HG02938 (cell line): ENCODE measurements around the gene AZI2.

Experiments used
- ATAC-seq: cut with Tn5 transposase; IDR thresholded peaks from one replicate; pipeline ENCODE4 v1.9.1; 2021; ENCODE audit warnings: mild to moderate bottlenecking, moderate library complexity; ENCODE audit not compliant: unreplicated experiment

Gene AZI2

GRCh38 chr3:28301688-28302087 is 46.9 kb downstream of the AZI2 start:
- no peak for ATAC-seq

GRCh38 chr3:28300345-28300962 is 48.2 kb downstream of the AZI2 start:
- no peak for ATAC-seq

GRCh38 chr3:28299705-28300104 is 48.9 kb downstream of the AZI2 start:
- ATAC-seq = no peak

DNA sequence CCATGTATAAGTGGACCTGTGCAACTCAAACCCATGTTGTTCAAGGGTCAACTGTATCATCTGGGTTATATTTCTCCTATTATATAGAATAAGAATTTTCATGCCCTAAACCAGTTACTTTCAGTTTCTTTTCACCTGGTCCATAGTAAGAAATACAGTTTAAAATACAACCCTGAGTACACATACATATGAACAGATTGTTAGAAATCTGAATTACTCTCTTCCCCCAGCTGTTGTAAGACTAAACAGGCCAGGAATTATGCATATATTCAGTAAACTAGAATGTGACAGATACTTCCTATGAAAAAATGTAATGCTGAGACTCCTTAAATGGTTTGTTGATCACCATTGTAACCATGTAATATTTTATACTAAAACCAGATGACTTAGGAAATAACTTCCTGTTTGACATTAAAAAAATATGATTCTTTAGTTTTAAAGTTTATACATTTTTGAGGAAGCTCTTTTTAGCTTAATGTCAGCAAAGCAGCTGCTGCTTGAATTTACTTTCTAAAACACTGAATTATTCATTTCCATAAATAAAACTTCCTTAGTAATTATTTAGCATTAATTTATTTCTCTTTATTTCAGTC is 52.6 kb downstream of the AZI2 start:
- no peak for ATAC-seq

DNA sequence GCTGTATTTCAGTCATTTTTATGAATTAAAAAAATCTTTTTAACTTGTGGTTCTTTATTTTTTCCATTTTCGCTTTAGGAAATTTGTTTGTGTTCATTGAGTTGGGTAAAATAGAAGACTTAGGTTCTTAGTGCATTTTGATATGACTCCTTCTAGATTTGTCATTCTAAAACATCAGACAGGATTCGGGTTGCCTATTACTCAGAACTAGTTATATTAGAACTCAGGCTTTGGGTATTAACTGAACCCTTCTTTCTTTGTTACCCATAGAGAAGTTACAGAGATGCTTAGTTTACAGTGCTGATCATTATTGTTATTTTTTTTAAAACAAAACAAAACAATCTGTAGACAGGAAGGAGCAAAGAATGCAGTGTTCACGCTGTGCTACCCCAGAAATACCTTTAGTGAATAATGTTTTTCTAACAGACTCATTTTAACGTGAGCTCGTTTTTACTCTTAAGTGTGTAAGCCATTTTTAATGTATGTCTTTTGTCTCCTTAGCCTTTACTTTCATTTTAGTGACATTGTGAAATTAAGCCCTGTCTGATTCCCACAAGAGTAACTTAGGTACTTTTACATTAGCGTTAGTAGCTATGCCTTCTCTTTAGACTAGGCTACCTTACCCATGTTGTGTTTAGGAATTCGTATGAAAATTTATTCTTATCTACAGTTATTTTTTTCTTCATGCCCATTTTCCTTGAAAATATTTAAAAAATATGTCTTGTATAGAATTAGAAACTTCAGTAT is 53.8 kb downstream of the AZI2 start:
- ATAC-seq = no peak

- ATAC-seq = no peak
Observed at GRCh38 chr3:28292622-28293021, 56.0 kb downstream of the AZI2 start.

GRCh38 chr3:28291577-28291976 is 57.0 kb downstream of the AZI2 start:
- no peak for ATAC-seq

GRCh38 chr3:28290863-28291300 is 57.7 kb downstream of the AZI2 start:
- ATAC-seq = no peak

DNA sequence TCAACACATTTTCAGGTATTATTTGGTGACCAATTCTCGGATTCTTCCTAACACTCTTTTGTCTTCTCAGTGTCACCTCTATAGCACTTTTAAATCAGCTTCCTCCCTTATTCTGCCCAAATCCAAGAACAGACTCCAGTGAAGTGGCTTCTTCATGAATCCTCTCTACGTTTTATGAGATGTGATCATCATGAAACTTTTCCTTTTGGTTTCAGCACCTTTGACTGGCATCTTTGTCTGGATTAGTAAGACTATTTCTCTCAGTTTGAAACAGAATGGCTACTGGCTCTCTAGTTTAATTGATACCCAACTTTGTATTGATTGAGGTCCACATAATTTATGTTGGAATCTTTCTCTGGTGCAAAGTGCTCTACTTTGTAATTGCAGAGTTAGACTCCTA is 61.6 kb downstream of the AZI2 start:
- no peak for ATAC-seq

DNA sequence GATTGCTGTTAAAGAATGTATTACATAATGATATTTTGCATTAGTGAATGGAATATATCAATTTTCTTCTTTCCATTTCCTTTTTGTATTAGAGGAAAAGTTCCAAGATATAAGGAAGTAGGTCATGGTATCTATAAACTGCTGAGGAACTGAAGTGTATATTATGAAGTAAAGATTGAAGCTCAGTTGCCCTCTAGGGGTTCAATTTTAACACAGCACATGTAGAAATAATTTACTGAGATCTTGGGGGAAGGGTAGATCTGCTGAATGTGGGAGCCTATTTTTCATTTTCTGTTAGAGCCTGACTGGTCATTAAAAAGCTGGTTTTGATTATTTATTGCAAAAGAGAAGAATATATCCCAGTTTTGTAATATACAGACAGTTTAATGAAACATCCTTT is 62.0 kb downstream of the AZI2 start:
- ATAC-seq = peak; percentile 95

DNA sequence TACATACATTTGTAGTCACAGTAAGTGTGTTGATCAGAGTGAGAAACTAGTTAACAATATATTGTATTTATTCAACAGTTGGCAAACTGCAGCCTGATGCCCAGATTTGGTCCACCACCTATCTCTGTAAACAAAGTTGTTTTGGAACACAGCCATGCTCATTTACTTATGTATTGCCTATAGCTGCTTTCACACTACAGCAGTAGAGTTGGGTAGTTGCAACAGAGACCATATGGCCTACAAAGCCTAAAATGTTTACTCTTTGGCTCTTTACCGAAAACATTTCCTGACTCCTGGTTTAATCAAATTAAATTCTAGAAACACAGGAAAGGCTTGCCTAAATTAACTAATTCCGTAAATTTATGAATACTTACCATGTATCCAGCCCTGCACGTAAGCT is 67.8 kb downstream of the AZI2 start:
- no peak for ATAC-seq

DNA sequence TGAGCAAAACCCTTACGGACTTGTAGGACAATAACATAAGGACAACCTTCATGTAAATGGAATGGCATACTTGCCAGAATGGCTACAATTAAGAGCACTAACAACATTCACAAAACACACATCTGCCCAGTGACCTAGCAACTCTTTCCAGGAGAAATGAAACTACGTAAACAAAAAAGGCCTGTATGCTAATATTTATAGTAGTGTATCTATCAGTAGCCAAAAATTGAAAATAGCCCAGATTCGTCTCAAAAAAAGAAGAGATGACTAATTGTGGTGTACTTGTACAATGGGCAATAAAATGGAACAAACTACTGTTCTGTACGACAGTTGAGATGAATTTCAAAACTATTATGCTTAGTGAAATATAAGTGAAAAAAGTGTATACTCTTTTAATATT is 68.9 kb downstream of the AZI2 start:
- ATAC-seq = peak; percentile 63

DNA sequence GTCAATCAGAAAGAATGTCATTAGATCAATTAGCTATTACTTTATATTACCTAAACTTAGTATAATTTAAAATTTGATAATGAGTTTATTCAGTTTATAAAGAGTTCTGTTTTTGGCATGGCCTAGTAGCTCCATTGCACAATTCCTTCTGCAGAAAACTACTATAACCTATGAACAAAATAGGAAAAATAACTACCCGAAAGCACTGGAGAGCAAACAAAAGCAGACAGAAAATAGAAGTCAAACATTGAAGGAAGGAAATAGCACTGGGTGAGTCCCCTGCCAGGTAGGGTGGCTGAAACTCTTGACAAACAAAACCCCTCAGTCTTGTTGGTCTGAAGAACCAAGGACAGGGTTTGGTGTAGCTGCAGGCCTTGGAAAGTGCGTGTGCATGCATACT is 69.7 kb downstream of the AZI2 start:
- ATAC-seq = no peak

DNA sequence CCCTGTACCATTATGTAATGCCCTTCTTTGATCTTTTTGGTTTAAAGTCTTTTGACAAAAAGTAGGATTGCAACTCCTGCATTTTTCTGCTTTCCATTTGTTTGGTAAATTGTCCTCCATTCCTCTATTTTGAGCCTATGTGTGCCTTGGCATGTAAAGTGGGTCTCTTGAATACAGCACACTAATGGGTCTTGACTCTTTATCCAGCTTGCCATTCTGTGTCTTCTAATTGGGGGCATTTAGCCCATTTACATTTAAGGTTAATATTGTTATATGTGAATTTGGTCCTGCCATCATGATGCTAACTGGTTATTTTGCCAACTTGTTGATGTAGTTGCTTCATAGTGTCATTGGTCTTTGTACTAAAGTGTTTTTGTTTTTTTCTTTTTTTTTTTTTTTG is 74.8 kb downstream of the AZI2 start:
- no peak for ATAC-seq
